C4-2B (cell line): ENCODE results near the gene TMEM40.

Source experiments
- H3K27ac ChIP-seq: fragments of 450-650 bp; 2 replicates; pipeline ENCODE4 v1.5.1; 2017
- ZFX ChIP-seq: fragments of 450-650 bp; IDR thresholded peaks from 2 replicates; pipeline ENCODE4 v1.6.1; 2017
- TF ChIP-seq, protein P1 (sequence below): fragments of 450-650 bp; conservative IDR thresholded peaks from 2 replicates; pipeline ENCODE4 v1.5.1; 2017; ENCODE audit warnings: mild to moderate bottlenecking

The TMEM40 gene

DNA sequence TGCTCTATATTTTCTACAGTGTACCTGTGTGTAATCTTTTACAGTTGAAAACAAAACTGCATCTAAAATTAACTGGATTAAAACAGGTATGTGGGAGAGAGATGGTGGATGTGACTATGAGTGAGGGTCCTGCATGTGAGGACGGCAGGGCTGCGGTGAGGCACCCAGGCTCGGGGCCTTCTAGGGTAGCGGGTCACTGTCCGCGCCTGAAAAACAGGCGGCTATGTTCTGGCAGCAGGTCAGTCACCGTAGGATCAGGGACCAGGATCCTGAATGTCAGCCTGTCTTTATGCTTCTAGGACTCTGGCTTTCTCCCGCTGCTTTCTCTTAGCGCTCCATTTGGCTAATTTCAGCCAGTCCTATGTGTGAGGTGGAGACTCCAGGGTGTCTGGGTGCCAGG, 12.6 kb downstream of the TMEM40 start:
- no peak overlapping the region for H3K27ac ChIP-seq
- TF ChIP-seq, protein P1, sequence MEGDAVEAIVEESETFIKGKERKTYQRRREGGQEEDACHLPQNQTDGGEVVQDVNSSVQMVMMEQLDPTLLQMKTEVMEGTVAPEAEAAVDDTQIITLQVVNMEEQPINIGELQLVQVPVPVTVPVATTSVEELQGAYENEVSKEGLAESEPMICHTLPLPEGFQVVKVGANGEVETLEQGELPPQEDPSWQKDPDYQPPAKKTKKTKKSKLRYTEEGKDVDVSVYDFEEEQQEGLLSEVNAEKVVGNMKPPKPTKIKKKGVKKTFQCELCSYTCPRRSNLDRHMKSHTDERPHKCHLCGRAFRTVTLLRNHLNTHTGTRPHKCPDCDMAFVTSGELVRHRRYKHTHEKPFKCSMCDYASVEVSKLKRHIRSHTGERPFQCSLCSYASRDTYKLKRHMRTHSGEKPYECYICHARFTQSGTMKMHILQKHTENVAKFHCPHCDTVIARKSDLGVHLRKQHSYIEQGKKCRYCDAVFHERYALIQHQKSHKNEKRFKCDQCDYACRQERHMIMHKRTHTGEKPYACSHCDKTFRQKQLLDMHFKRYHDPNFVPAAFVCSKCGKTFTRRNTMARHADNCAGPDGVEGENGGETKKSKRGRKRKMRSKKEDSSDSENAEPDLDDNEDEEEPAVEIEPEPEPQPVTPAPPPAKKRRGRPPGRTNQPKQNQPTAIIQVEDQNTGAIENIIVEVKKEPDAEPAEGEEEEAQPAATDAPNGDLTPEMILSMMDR = no peak
- TF ChIP-seq ZFX = no peak

DNA sequence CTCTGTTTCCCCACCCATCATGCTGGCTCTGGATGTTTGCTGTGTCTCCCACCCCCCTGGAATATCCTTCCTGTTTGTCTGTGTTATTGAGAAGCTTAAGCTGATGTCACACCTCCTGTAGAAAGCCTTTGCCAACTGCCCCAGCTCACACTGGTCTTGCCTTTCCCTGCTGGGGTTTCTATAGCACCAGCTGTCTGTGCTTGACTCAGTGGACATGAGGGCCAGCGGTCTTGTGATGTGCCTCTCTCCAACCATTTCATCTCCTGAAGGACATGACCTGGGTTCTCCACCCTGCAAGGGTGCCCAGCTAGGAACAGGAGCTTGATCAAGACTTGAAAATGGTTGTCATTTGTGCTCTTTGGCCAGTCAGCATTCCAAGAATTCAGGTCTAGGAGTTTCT, 14.7 kb downstream of the TMEM40 start:
- H3K27ac ChIP-seq = no peak overlapping the region
- no peak for TF ChIP-seq ZFX
- TF ChIP-seq, protein P1 = no peak

DNA sequence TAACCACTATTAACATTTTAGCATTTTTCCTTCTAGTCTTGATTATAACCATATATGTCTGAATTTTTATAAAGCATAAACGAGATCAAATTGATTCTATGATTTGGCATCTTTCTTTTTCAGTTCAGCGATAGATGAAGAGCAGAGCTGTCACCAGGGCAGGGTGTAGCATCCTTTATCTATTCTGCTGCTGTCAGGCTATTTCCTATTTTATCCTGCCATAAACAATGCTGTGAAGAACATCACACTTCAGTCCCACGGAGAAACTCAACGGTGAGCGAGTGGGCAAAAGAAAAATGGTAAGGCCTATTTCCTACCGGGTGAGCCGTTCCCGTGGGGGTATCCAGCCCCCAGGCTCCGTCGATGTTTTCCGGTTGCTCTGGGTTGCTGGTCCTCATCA, 15.5 kb downstream of the TMEM40 start:
- no peak overlapping the region for H3K27ac ChIP-seq
- TF ChIP-seq, protein P1 = no peak
- no peak for TF ChIP-seq ZFX

DNA sequence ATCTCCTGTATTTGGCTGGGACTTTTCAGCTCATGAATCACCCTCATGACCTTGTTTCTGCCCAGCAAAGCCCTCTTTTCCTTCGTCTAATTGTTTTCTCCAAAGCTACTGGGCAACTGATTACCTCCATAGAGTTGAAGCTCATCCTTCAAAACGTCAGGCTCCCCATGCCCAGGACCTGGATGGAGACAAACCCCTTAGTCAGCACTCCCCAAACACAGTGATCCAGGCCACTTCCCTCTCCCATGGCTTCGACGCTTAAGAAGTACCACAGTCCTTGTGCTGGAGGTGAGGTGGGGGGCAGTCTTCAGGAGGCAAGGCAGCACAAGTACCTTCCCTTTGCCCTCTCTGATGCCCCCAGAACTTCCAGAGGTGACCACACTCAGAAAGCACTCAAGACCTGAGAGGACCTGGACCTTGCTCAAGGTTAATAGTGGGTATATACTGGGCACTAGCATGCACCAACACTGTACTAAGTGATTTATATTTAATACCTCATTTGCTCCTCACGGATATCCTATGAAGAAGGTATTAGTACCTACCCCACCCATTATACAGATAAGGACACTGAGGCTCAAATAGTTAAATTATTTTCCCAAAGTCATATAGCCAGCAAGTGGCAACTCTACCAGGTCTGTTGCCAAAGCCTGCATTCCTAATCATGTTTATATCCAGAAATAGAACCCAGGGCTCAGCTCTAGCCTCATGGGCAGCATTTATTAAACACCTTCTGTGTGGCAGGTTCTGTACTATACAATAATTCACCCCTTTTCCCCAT, 16.5 kb downstream of the TMEM40 start:
- H3K27ac ChIP-seq = no peak overlapping the region
- TF ChIP-seq ZFX = no peak
- TF ChIP-seq, protein P1 = no peak

DNA sequence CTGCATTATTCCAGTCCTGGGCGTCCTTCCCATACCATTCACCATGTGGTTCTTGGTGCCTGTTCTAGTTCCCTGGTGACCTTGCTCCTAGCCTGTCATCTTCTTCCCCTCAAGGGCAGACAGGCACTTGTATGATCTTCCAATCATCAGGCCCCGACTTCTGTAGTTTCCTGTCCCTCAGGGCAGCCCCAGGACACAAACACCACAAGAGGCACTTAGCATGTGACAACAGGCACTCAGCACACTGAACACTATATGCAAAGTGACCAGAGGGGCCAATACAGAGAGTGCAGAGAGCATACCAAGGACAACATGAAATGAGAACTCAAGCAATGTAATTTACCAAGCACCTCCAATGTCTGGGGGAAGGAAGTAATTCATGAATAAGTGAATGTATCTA, 17.9 kb downstream of the TMEM40 start:
- TF ChIP-seq, protein P1 = no peak
- TF ChIP-seq ZFX = no peak
- no peak overlapping the region for H3K27ac ChIP-seq

DNA sequence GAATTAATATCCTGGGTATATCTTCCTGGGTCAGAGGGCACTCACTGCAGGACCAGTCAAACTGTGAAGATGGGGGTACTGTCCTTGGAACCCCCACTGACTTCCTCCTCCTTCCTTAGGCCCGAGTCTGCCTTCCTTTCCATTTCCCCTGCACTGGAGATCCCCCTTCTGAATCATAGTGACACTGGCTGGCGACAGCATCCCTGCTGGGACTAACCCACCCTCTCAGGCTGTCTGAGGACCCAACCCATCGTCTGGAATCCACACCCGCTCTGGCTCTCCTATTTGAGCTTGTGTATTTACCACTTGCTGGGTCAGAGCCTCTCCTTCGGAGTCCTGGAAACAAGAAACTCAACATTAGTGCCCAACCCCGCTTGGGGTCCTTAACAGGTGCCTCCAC, 21.2 kb downstream of the TMEM40 start:
- H3K27ac ChIP-seq = no peak overlapping the region
- TF ChIP-seq ZFX = no peak
- TF ChIP-seq, protein P1 = no peak

DNA sequence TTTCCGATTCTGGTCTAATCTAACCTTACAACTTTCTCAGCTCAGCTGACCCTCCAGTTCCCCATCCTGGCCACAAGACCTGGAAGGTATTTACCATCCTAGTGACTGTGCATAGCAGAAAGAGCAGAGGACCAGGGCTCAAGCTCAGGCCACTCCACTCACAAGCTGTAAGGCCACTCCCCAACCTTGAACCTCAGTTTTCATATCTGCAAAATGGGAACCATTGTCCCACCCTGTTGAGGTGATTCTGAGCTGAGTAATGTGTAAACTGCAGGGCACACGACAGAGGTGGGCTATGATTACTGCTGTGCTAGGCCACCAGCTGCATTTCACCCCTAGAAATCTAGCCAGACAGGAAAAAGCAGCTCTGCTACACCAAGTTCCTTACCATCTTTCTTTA, 21.7 kb downstream of the TMEM40 start:
- H3K27ac ChIP-seq = no peak overlapping the region
- TF ChIP-seq, protein P1 = no peak
- no peak for TF ChIP-seq ZFX
